Mammary epithelial cell (primary cell): ENCODE results near the gene XRCC6.

Source experiments
- CTCF ChIP-seq, 2 donors: IDR thresholded peaks in 1 of 2; conservative IDR thresholded peaks in 1 of 2; 2 replicates each; pipeline ENCODE4 v1.5.1; 2011 to 2012; ENCODE audit warnings: inconsistent platforms in 2 of 2, low read length in 2 of 2, mild to moderate bottlenecking in 2 of 2, control low read depth in 1 of 2, low read depth in 1 of 2; ENCODE audit not compliant: insufficient read depth in 1 of 2; ENCODE audit errors: extremely low read depth in 1 of 2
- EZH2 ChIP-seq: IDR thresholded peaks from 2 replicates; pipeline ENCODE4 v1.6.1; 2012; ENCODE audit warnings: low read length, inconsistent platforms, borderline replicate concordance

DNA sequence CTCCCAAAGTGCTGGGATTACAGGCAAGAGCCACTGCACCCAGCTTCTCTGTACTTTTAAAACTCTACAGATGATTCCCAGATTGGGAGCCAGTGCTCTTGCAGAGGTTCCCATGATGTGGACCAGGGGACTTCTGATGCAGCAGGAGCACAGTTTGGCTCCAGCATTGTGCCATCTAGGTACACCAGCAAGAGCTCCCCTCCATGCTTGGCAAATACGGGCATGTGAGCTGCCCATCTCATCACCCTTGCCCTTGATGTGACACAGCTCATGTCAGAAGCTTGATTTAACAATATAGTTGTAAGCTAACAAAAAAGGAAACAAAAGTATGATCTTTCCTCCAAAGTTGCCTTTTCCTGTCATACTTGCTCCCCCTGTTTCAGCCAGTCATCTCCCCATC lies 38.8 kb downstream of the XRCC6 start:
- TF ChIP-seq CTCF (conservative IDR thresholded peaks at IDR 0.05 in 1 of 2, IDR thresholded peaks at IDR 0.05 in 1 of 2; ENCODE audit: extremely low read depth in 1 of 2, insufficient read depth in 1 of 2, low read depth in 1 of 2, low read length in 2 of 2) (no peak), EZH2 (no peak)
